Mesothelial cell of epicardium (in vitro differentiated cells): Measurements from ENCODE around the gene PDP2. TPM values are rescaled to one million over a fixed set of nuclear protein-coding genes. Genes with fewer than 3 reads are reported as not detected.

Experiments
- DNase-seq, 2 experiments: peaks; one replicate each; pipeline ENCODE4 v3.0.0; 2021; ENCODE audit warnings: low spot score in 2 of 2; ENCODE audit not compliant: unreplicated experiment in 2 of 2
- H3K27ac Mint-ChIP-seq: 2 replicates; pipeline ENCODE4 v1.8.0; 2021; ENCODE audit warnings: mixed read lengths
- H3K27me3 Mint-ChIP-seq: 2 replicates; pipeline ENCODE4 v1.8.0; 2021; ENCODE audit warnings: low read depth, mixed read lengths
- H3K36me3 Mint-ChIP-seq: 2 replicates; pipeline ENCODE4 v1.8.0; 2021; ENCODE audit warnings: mixed read lengths
- H3K4me1 Mint-ChIP-seq: 2 replicates; pipeline ENCODE4 v1.8.0; 2021; ENCODE audit warnings: mixed read lengths
- H3K4me3 Mint-ChIP-seq: 2 replicates; pipeline ENCODE4 v1.8.0; 2021; ENCODE audit warnings: mild to moderate bottlenecking, moderate library complexity, mixed read lengths
- H3K9me3 Mint-ChIP-seq: 2 replicates; pipeline ENCODE4 v1.8.0; 2021; ENCODE audit warnings: mixed read lengths
- CTCF ChIP-seq: fragments of 200-600 bp; sonication (generic); IDR thresholded peaks from one replicate; pipeline ENCODE4 v1.5.0; 2021; ENCODE audit warnings: antibody characterized with exemption; ENCODE audit not compliant: unreplicated experiment
- total RNA-seq: library from RNA; stranded (reverse); gene quantifications from 3 replicates; pipeline ENCODE4 v1.2.1, GENCODE V29; 2021

PDP2 gene
- total RNA-seq, 1 donor from 2014 or later: 16.9 TPM

- H3K4me1 Mint-ChIP-seq: peaks cover 12% of the 10 kb centered on the region
Observed at GRCh38 chr16:66910175-66910940, 30.0 kb downstream of the PDP2 start.

GRCh38 chr16:66911112-66911511 lies 30.8 kb downstream of the PDP2 start:
- H3K36me3 Mint-ChIP-seq: no peaks in the 10 kb centered on the region
- H3K4me3 Mint-ChIP-seq: no peak overlapping the region
- peaks cover 29% of the 10 kb centered on the region for H3K27me3 Mint-ChIP-seq
- DNase-seq: no peak
- TF ChIP-seq CTCF: no peak
- no peak overlapping the region for H3K27ac Mint-ChIP-seq
- H3K9me3 Mint-ChIP-seq: no peaks in the 10 kb centered on the region
- peaks cover 5% of the 10 kb centered on the region for H3K4me1 Mint-ChIP-seq

More at GRCh38 chr16:66910175-66910940, 30.0 kb downstream of the PDP2 start:
- Mint-ChIP-seq H3K9me3 (no peaks in the 10 kb centered on the region), H3K36me3 (no peaks in the 10 kb centered on the region), H3K4me3 (no peak overlapping the region), H3K27ac (no peak overlapping the region), H3K27me3 (peaks cover 25% of the 10 kb centered on the region)
- DNase-seq: no peak
- TF ChIP-seq CTCF: peak; percentile 4

- peaks cover 36% of the 10 kb centered on the region for H3K27me3 Mint-ChIP-seq
- no peaks in the 10 kb centered on the region for H3K36me3 Mint-ChIP-seq
- no peak for DNase-seq
- no peak overlapping the region for H3K27ac Mint-ChIP-seq
- H3K4me1 Mint-ChIP-seq: no peaks in the 10 kb centered on the region
- TF ChIP-seq CTCF: no peak
- H3K9me3 Mint-ChIP-seq: no peaks in the 10 kb centered on the region
- no peak overlapping the region for H3K4me3 Mint-ChIP-seq
Observed at GRCh38 chr16:66911801-66912200, 31.5 kb downstream of the PDP2 start.

GRCh38 chr16:66913081-66913480 lies 32.8 kb downstream of the PDP2 start:
- no peak overlapping the region for H3K27ac Mint-ChIP-seq
- no peaks in the 10 kb centered on the region for H3K36me3 Mint-ChIP-seq
- H3K4me3 Mint-ChIP-seq: no peak overlapping the region
- no peaks in the 10 kb centered on the region for H3K9me3 Mint-ChIP-seq
- H3K4me1 Mint-ChIP-seq: no peaks in the 10 kb centered on the region
- no peak for TF ChIP-seq CTCF
- H3K27me3 Mint-ChIP-seq: peaks cover 36% of the 10 kb centered on the region
- no peak for DNase-seq

- H3K4me1 Mint-ChIP-seq: no peaks in the 10 kb centered on the region
- no peaks in the 10 kb centered on the region for H3K36me3 Mint-ChIP-seq
- H3K27me3 Mint-ChIP-seq: peaks cover 31% of the 10 kb centered on the region
- no peak overlapping the region for H3K4me3 Mint-ChIP-seq
- DNase-seq: no peak
- TF ChIP-seq CTCF: no peak
- no peaks in the 10 kb centered on the region for H3K9me3 Mint-ChIP-seq
- H3K27ac Mint-ChIP-seq: no peak overlapping the region
Observed at GRCh38 chr16:66913711-66914110, 33.4 kb downstream of the PDP2 start.
